HG02840 (cell line): Measurements from ENCODE around the gene PPP1R3A.

Experiments used
- ATAC-seq: cut with Tn5 transposase; IDR thresholded peaks from one replicate; pipeline ENCODE4 v1.9.1; 2021; ENCODE audit warnings: mild to moderate bottlenecking, moderate library complexity, moderate number of reproducible peaks; ENCODE audit not compliant: unreplicated experiment, low FRiP score

Gene PPP1R3A

GRCh38 chr7:113880559-113880958 lies 38.2 kb downstream of the PPP1R3A start:
- no peak for ATAC-seq

- ATAC-seq: no peak
These were observed 40.3 kb downstream of the PPP1R3A start for GRCh38 chr7:113878394-113878992.

GRCh38 chr7:113875224-113875623 lies 43.6 kb downstream of the PPP1R3A start:
- no peak for ATAC-seq

GRCh38 chr7:113873554-113874151 lies 45.2 kb downstream of the PPP1R3A start:
- no peak for ATAC-seq

- ATAC-seq: no peak
These were observed 45.8 kb downstream of the PPP1R3A start for GRCh38 chr7:113872981-113873380.

- no peak for ATAC-seq
These were observed 51.5 kb downstream of the PPP1R3A start for GRCh38 chr7:113867325-113867724.

GRCh38 chr7:113856010-113856409 lies 62.8 kb downstream of the PPP1R3A start:
- no peak for ATAC-seq

GRCh38 chr7:113840954-113841353 lies 77.9 kb downstream of the PPP1R3A start:
- ATAC-seq: no peak

GRCh38 chr7:113835367-113835766 lies 83.4 kb downstream of the PPP1R3A start:
- ATAC-seq: no peak

- ATAC-seq: no peak
These were observed 86.5 kb downstream of the PPP1R3A start for GRCh38 chr7:113832196-113832745.

- no peak for ATAC-seq
These were observed 87.3 kb downstream of the PPP1R3A start for GRCh38 chr7:113831556-113831955.

GRCh38 chr7:113828581-113828980 lies 90.2 kb downstream of the PPP1R3A start:
- ATAC-seq: no peak
